CD8-positive, alpha-beta memory T cell (primary cell): ENCODE measurements around the gene DDX54. TPM values are rescaled to one million over a fixed set of nuclear protein-coding genes. Genes with fewer than 3 reads are reported as not detected.

Experiments
- CTCF ChIA-PET: fragments of 350-600 bp; sonication (Branson Sonifier 250); formaldehyde crosslinking; loops from one replicate; lab custom pipeline; 2021; ENCODE audit warnings: antibody characterized with exemption; lab: Charles Lee
- POLR2A ChIA-PET: fragments of 350-600 bp; sonication (Branson Sonifier 250); formaldehyde crosslinking; loops from one replicate; lab custom pipeline; 2021; ENCODE audit warnings: antibody characterized with exemption; lab: Charles Lee
- DNase-seq, 5 donors: peaks; one replicate each; pipeline versions ENCODE4 v3.0.0 to v3.0.0-alpha.2; 2020 to 2022; ENCODE audit warnings: mixed read lengths in 1 of 5
- H3K27ac ChIP-seq: one replicate; pipeline ENCODE4 v1.7.0; 2013; ENCODE audit warnings: low read depth, mild to moderate bottlenecking, low read length, moderate library complexity
- H3K27me3 ChIP-seq: 2 replicates; pipeline ENCODE4 v1.7.0; 2013; ENCODE audit warnings: low read length, mild to moderate bottlenecking; ENCODE audit not compliant: insufficient read depth, poor library complexity, severe bottlenecking
- H3K36me3 ChIP-seq: 2 replicates; pipeline ENCODE4 v1.7.0; 2013; ENCODE audit warnings: mild to moderate bottlenecking, low read length, moderate library complexity; ENCODE audit not compliant: insufficient read depth
- H3K4me1 ChIP-seq: 2 replicates; pipeline ENCODE4 v1.7.0; 2013; ENCODE audit warnings: mild to moderate bottlenecking, low read length, moderate library complexity; ENCODE audit not compliant: insufficient read depth
- H3K4me3 ChIP-seq: 2 replicates; pipeline ENCODE4 v1.7.0; 2013; ENCODE audit warnings: mild to moderate bottlenecking, low read length
- H3K9me3 ChIP-seq: 2 replicates; pipeline ENCODE4 v1.7.0; 2013; ENCODE audit warnings: mild to moderate bottlenecking, low read length
- H3K27ac Mint-ChIP-seq, 8 donors: one replicate each; pipeline ENCODE4 v1.8.0; 2020 to 2021; ENCODE audit warnings: mixed read lengths in 8 of 8, mild to moderate bottlenecking in 6 of 8, inconsistent platforms in 3 of 8, moderate library complexity in 3 of 8
- H3K27me3 Mint-ChIP-seq, 2 donors: one replicate each; pipeline ENCODE4 v1.8.0; 2020 to 2021; ENCODE audit warnings: mixed read lengths in 2 of 2, mild to moderate bottlenecking in 1 of 2, moderate library complexity in 1 of 2
- H3K36me3 Mint-ChIP-seq, 3 donors: one replicate each; pipeline ENCODE4 v1.8.0; 2020 to 2021; ENCODE audit warnings: mixed read lengths in 3 of 3, inconsistent platforms in 1 of 3, mild to moderate bottlenecking in 1 of 3
- H3K4me1 Mint-ChIP-seq, 3 donors: one replicate each; pipeline ENCODE4 v1.8.0; 2020 to 2021; ENCODE audit warnings: mixed read lengths in 3 of 3, inconsistent platforms in 1 of 3, mild to moderate bottlenecking in 1 of 3
- H3K4me3 Mint-ChIP-seq, 7 donors: one replicate each; pipeline ENCODE4 v1.8.0; 2020 to 2021; ENCODE audit warnings: mixed read lengths in 7 of 7, mild to moderate bottlenecking in 6 of 7, moderate library complexity in 4 of 7, inconsistent platforms in 2 of 7
- H3K9me3 Mint-ChIP-seq, 5 donors: one replicate each; pipeline ENCODE4 v1.8.0; 2020 to 2022; ENCODE audit warnings: mixed read lengths in 5 of 5, mild to moderate bottlenecking in 3 of 5, moderate library complexity in 2 of 5, inconsistent platforms in 1 of 5
- polyA plus RNA-seq: library from polyadenylated mRNA; unstranded; fragments of 300-500 nt; fragmentation: Illumina TruSeq; gene quantifications from one replicate; pipeline ENCODE4 v1.2.3, GENCODE V29; 2021
- total RNA-seq, 2 experiments: library from RNA; stranded (reverse); gene quantifications; one replicate each; pipeline ENCODE4 v1.2.3, GENCODE V29; 2021

The DDX54 gene
- total and polyA plus RNA-seq, 3 experiments from 2014 or later = 47.7 to 133 (median 131) TPM

DNA sequence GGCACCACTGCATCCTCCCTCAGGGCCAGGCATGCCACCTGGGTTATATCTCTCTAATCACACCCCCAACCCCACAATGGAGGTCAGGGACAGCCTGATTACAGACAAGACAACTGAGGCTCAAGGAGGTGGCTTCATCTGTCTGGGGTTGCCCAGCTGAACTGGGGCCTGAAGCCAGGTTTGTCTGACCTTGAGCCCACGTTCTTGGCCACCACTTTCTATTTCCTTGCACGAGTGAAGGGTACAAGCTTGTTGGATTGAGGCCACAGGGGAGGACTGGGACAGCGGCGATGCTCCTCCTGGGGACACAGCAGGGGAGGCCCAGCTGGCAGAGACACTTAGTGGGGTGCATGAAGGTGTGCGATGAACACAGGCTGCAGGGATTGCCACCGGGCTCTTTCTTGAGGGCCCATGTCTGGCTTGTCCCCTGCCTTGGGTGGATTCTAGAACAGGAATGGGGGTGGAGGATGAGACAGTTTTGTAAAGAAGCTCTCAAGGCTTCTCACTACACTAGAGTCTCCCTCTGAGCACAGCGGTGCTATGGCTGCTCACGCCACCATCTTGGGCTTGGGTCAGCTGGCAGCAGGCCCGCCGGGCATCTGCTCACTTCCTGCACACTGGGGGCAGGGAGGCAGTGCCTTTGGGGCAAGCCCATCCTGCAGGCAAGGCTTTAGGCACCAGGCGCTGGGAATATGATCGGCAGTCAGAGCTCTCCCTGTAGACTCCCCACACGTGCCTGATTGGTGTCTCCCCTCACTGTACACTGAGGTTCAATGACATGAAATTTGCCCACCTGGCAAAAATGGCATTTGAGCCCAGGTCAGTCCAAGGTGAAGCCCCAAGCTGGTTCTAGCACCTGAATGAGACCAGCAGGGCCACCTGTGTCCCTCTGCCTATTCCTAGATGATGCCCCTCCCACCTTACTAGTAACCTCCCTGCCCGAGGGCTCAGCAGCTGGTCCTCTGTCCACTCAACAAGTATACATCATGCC, 16.2 kb upstream of the DDX54 start:
- Histone ChIP-seq H3K4me1 (no peaks in the 10 kb centered on the region), H3K4me3 (no peak overlapping the region), H3K9me3 (no peaks in the 10 kb centered on the region), H3K27ac (no peak overlapping the region), H3K27me3 (no peaks in the 10 kb centered on the region), H3K36me3 (no peaks in the 10 kb centered on the region)
- H3K9me3 Mint-ChIP-seq = no peaks in the 10 kb centered on the region
- no peaks in the 10 kb centered on the region for H3K27me3 Mint-ChIP-seq
- H3K4me3 Mint-ChIP-seq = no peak overlapping the region
- ChIA-PET POLR2A (no interaction called here), CTCF (interaction anchor here (0.9 kb wide), 1 partner anchor 110 kb away, joined by 3 read pairs; no protein-coding TSS in a partner anchor)
- no peak for DNase-seq
- peak overlapping the region in 3 of 8 donors; percentile 17 to 72 (median 65) for H3K27ac Mint-ChIP-seq
- H3K4me1 Mint-ChIP-seq = peaks cover 0 to 4% (median 2%) of the 10 kb centered on the region in 3 donors
- H3K36me3 Mint-ChIP-seq = no peaks in the 10 kb centered on the region

DNA sequence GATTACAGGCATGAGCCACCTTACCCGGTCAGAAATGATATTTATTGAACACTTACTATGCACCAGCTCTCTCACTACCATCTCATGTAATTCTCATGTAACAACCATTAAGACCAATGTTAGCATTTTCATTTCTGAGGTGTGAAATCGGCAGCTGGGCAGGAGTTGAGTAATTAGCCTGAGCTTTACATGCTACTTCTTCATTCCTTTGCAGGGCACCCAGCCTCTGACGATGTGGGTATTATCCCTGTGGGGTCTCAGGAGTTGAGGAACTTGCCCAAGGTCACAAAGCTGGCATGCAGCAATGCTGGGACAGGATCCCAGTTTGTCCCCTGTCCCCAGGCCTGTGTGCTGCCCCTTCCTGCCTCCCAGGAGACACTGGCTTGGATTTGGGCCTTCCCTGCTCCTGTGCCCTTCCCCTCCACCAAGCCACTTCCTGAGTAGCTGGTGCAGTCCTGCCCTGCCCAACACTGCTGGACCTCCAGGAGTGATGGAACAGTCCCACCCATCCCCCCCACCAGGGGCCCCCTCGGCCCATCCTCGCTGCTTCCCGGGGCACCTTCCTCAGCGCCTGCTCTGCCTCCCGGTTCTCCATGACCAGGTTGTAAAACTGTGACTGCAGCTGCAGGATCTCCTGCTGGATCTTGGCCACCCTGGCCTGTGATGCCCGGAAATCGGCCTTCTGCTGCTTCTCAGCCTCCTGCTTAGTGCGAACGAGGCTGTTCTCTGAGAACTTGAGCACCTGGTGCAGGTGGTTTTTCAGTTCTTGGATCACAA, 14.9 kb upstream of the DDX54 start:
- H3K4me3 Mint-ChIP-seq = no peak overlapping the region
- no peaks in the 10 kb centered on the region for H3K36me3 Mint-ChIP-seq
- H3K9me3 Mint-ChIP-seq = no peaks in the 10 kb centered on the region
- no peaks in the 10 kb centered on the region for H3K27me3 Mint-ChIP-seq
- no peaks in the 10 kb centered on the region for H3K36me3 ChIP-seq
- ChIA-PET CTCF (interaction anchor here (0.9 to 1.3 kb wide), 3 partner anchors 10 to 112 kb away, joined by 3 to 4 read pairs (median 3); partner anchors contain the start of genes DDX54 and RITA1), POLR2A (no interaction called here)
- H3K9me3 ChIP-seq = no peaks in the 10 kb centered on the region
- DNase-seq = no peak
- no peaks in the 10 kb centered on the region for H3K4me1 ChIP-seq
- H3K27ac Mint-ChIP-seq = peak overlapping the region in 1 of 8 donors; percentile 27
- no peaks in the 10 kb centered on the region for H3K27me3 ChIP-seq
- no peaks in the 10 kb centered on the region for H3K4me1 Mint-ChIP-seq
- no peak overlapping the region for H3K27ac ChIP-seq
- H3K4me3 ChIP-seq = no peak overlapping the region

DNA sequence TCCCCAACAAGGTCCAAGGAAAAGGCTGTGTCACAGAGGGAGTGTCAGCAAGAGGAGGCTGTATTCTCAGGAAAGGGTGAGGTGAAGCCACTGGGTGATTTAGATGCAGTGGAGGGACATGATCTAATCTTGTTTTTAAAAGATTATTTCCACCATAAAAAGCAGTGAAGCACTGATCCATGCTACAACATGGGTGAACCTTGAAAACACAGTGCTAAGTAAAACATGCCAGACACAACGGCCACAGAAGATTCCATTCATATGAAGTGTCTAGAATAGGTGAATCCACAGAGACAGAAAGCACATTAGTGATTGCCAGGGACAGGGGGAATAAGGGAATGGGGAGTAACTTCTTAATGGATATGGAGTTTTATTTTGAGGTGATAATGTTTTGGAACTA, 13.0 kb upstream of the DDX54 start:
- no peaks in the 10 kb centered on the region for H3K4me1 Mint-ChIP-seq
- H3K36me3 Mint-ChIP-seq = peaks cover 0 to 2% (median 0%) of the 10 kb centered on the region in 3 donors
- peak overlapping the region in 1 of 8 donors; percentile 51 for H3K27ac Mint-ChIP-seq
- no peak for DNase-seq
- H3K4me3 Mint-ChIP-seq = no peak overlapping the region
- Histone ChIP-seq H3K4me1 (no peaks in the 10 kb centered on the region), H3K27me3 (no peaks in the 10 kb centered on the region), H3K36me3 (no peaks in the 10 kb centered on the region), H3K4me3 (no peak overlapping the region), H3K27ac (no peak overlapping the region), H3K9me3 (no peaks in the 10 kb centered on the region)
- ChIA-PET POLR2A (no interaction called here), CTCF (interaction anchor here (0.9 to 3.8 kb wide), 4 partner anchors 10 to 227 kb away, joined by 3 to 19 read pairs (median 4); partner anchors contain the start of genes DDX54 and RITA1)
- H3K9me3 Mint-ChIP-seq = no peaks in the 10 kb centered on the region
- H3K27me3 Mint-ChIP-seq = no peaks in the 10 kb centered on the region

DNA sequence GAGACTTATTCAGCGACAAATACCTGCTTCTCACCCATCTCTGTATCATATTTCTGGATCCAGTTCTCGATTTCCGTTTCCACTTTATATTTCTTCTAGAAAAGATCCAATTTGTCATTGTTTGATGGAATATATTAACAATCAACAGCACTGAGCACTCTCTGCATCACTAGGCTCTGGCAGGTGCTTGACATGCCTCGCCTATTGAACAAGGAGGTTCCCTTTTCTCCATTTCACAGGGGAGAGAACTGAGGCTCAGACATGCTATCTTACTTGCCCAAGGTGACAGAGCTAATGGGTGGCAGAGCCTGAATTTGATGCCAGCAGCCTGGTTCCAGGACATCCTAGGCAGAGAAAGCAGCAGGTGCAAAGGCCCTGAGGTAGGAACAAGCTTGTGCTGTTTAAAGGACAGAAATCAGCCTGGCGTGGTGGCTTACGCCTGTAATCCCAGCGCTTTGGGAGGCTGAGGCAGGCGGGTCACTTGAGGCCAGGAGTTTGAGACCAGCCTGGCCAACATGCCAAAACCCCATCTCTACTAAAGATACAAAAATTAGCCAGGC, 12.3 kb upstream of the DDX54 start:
- Mint-ChIP-seq H3K36me3 (peaks cover 0 to 2% (median 0%) of the 10 kb centered on the region in 3 donors), H3K27ac (no peak overlapping the region), H3K4me1 (no peaks in the 10 kb centered on the region), H3K4me3 (no peak overlapping the region), H3K9me3 (no peaks in the 10 kb centered on the region), H3K27me3 (no peaks in the 10 kb centered on the region)
- Histone ChIP-seq H3K27ac (no peak overlapping the region), H3K36me3 (no peaks in the 10 kb centered on the region), H3K27me3 (no peaks in the 10 kb centered on the region), H3K9me3 (no peaks in the 10 kb centered on the region), H3K4me3 (no peak overlapping the region), H3K4me1 (no peaks in the 10 kb centered on the region)
- CTCF ChIA-PET = interaction anchor here (0.6 to 3.8 kb wide), 9 partner anchors 10 to 394 kb away, joined by 3 to 19 read pairs (median 3); partner anchors contain the start of genes DDX54, RITA1 and TPCN1
- no peak for DNase-seq
- POLR2A ChIA-PET = no interaction called here

DNA sequence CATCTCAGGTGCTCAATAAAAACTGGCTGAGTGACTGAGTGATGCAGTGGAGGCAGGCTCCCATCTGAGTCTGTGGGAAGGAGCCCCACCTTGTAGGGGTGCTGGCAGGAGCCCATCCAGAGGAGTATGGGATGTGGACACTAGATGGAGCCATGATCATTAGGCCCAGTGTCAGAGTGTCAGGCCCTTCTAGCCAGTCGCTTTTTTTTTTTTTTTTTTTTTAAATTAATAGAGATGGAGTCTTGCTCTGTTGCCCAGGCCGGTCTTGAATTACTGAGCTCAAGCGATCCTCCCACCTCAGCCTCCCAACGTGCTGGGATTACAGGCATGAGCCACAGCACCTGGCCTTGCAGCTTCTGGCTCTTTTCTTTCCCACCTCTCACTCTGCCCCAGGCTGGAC, 11.7 kb upstream of the DDX54 start:
- peak; percentile 20 to 75 (median 48) for DNase-seq
- no peak overlapping the region for H3K27ac ChIP-seq
- Mint-ChIP-seq H3K4me1 (no peaks in the 10 kb centered on the region), H3K9me3 (no peaks in the 10 kb centered on the region), H3K4me3 (no peak overlapping the region), H3K36me3 (peaks cover 0 to 8% (median 1%) of the 10 kb centered on the region in 3 donors), H3K27me3 (no peaks in the 10 kb centered on the region), H3K27ac (no peak overlapping the region)
- ChIA-PET POLR2A (no interaction called here), CTCF (interaction anchor here (0.6 to 3.8 kb wide), 9 partner anchors 10 to 394 kb away, joined by 3 to 19 read pairs (median 3); partner anchors contain the start of genes DDX54, RITA1 and TPCN1)
- H3K9me3 ChIP-seq = no peaks in the 10 kb centered on the region
- no peaks in the 10 kb centered on the region for H3K27me3 ChIP-seq
- peaks cover 5% of the 10 kb centered on the region for H3K36me3 ChIP-seq
- H3K4me3 ChIP-seq = no peak overlapping the region
- H3K4me1 ChIP-seq = no peaks in the 10 kb centered on the region

DNA sequence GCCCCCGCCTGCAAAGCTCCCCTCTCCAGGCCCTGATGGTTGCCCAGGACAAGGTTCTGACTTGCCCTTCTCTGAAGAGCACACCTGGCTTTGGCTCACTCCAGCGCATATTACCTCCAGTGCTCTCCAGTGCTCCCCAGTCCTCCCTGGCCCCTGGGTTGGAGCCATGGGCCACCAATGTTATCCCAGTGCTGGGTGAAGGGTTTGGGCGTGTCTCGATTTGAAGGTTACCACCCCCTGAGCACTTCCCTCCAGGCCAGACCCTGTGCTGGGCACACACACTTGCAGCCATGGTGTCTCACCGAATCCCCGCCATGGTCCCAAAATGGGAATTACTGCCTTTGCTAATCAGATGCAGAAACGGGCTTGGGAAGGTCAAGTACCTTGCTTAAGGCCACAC, 11.3 kb upstream of the DDX54 start:
- Histone ChIP-seq H3K4me3 (no peak overlapping the region), H3K9me3 (no peaks in the 10 kb centered on the region), H3K27me3 (no peaks in the 10 kb centered on the region), H3K27ac (no peak overlapping the region), H3K36me3 (peaks cover 9% of the 10 kb centered on the region), H3K4me1 (no peaks in the 10 kb centered on the region)
- H3K4me1 Mint-ChIP-seq = no peaks in the 10 kb centered on the region
- POLR2A ChIA-PET = no interaction called here
- CTCF ChIA-PET = interaction anchor here (1.2 to 3.8 kb wide), 4 partner anchors 10 to 232 kb away, joined by 3 to 19 read pairs (median 3); partner anchors contain the start of genes DDX54 and RITA1
- no peak for DNase-seq
- no peak overlapping the region for H3K27ac Mint-ChIP-seq
- H3K36me3 Mint-ChIP-seq = peaks cover 0 to 12% (median 3%) of the 10 kb centered on the region in 3 donors
- H3K4me3 Mint-ChIP-seq = no peak overlapping the region
- no peaks in the 10 kb centered on the region for H3K9me3 Mint-ChIP-seq
- no peaks in the 10 kb centered on the region for H3K27me3 Mint-ChIP-seq

DNA sequence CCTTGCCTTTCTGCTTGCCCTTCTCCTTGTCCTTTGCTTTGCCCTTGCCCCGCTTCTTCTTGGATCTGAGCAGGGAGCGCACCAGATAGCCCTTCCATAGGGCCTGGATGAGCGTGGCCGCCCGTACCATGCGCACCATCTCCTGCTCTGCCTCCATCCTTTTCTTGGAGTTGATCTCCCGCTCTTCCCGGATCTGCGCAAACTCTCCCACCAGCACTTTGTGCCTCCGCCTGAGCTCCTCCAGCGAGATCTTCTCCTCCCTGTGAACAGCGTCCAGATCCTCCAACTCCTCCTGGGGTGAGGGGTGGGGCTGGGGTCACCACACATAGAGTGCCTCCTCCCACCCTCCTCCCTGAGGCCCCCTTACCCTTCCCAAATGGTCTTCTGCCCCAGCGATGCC, 10.3 kb upstream of the DDX54 start:
- H3K27ac Mint-ChIP-seq = peak overlapping the region in 2 of 8 donors; percentile 9 to 43
- no peak for DNase-seq
- no peaks in the 10 kb centered on the region for H3K9me3 Mint-ChIP-seq
- CTCF ChIA-PET = interaction anchor here (1.2 to 3.8 kb wide), 4 partner anchors 9 to 230 kb away, joined by 3 to 19 read pairs (median 7); partner anchors contain the start of genes DDX54 and RITA1
- no peak overlapping the region for H3K27ac ChIP-seq
- H3K4me3 ChIP-seq = no peak overlapping the region
- H3K4me3 Mint-ChIP-seq = no peak overlapping the region
- H3K27me3 Mint-ChIP-seq = no peaks in the 10 kb centered on the region
- H3K4me1 ChIP-seq = no peaks in the 10 kb centered on the region
- H3K9me3 ChIP-seq = no peaks in the 10 kb centered on the region
- H3K4me1 Mint-ChIP-seq = no peaks in the 10 kb centered on the region
- peaks cover 0 to 22% (median 3%) of the 10 kb centered on the region in 3 donors for H3K36me3 Mint-ChIP-seq
- POLR2A ChIA-PET = no interaction called here
- H3K36me3 ChIP-seq = peaks cover 10% of the 10 kb centered on the region
- H3K27me3 ChIP-seq = no peaks in the 10 kb centered on the region
